ENCODE measurements around the gene GLCE.

The GLCE gene

GRCh38 chr15:69181424-69181823, 21.0 kb downstream of the GLCE start:
- Histone ChIP-seq H3K36me3 (ENCODE audit: control insufficient read depth, insufficient read depth, low read length) (no peaks in the 10 kb centered on the region), H3K27me3 (replicated peaks; ENCODE audit: control insufficient read depth, insufficient read depth, low read length) (no peaks in the 10 kb centered on the region; the same call in 1 of the 2 replicates), H3K4me3 (replicated peaks; ENCODE audit: low read depth, low read length) (no peak overlapping the region)
- TF ChIP-seq CTCF (IDR thresholded peaks at IDR 0.05; ENCODE audit: insufficient read depth, low read length, poor library complexity, severe bottlenecking) = no peak
- DNase-seq (ENCODE audit: extremely low read depth, insufficient read length) = no peak

DNA sequence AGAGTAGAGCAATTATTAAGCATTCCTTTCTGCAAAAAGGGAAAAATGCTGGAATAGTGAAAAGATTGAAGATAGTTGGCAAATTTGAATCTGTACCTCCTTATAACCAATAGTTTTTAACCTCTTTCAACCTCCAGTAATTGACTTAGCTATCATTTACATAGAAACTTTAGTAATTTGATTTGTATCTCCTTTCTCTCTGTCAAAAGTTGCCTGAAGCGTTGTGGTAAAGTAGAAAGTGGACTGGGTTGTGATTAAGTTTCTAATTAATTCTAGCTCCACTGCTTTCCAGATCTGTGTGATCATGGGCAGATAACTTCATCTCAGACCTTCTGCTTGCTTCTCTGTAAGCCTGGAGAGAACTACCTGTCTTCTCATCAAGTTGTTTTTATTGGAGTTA, 24.8 kb downstream of the GLCE start:
- TF ChIP-seq CTCF (IDR thresholded peaks at IDR 0.05; ENCODE audit: insufficient read depth, low read length, poor library complexity, severe bottlenecking) = no peak
- no peaks in the 10 kb centered on the region for H3K36me3 ChIP-seq (ENCODE audit: control insufficient read depth, insufficient read depth, low read length)
- H3K27me3 ChIP-seq (replicated peaks; ENCODE audit: control insufficient read depth, insufficient read depth, low read length) = no peaks in the 10 kb centered on the region; the same call in 1 of the 2 replicates
- H3K4me3 ChIP-seq (replicated peaks; ENCODE audit: low read depth, low read length) = no peak overlapping the region
- no peak for DNase-seq (ENCODE audit: extremely low read depth, insufficient read length)

DNA sequence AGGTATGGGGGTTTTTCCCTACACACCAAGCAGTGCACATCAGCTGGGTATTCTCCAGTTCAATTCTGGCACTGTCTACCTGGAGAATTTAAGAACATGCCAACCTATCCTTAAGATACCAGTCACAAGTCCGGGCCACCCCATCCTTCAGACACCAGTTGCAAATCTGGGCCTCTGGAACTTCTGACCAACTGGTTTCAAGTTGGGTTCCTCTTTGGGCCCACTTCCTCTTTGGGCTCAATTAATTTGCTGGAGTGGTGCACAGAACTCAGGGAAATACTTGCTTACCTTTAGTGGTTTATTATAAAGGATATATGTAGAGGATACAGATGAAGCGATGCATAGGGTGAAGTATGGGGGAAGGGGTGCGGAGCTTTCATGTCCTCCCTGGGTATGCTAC, 25.3 kb downstream of the GLCE start:
- DNase-seq (ENCODE audit: extremely low read depth, insufficient read length) = no peak
- H3K4me3 ChIP-seq (replicated peaks; ENCODE audit: low read depth, low read length) = no peak overlapping the region
- TF ChIP-seq CTCF (IDR thresholded peaks at IDR 0.05; ENCODE audit: insufficient read depth, low read length, poor library complexity, severe bottlenecking) = no peak

GRCh38 chr15:69189157-69189556, 28.7 kb downstream of the GLCE start:
- Histone ChIP-seq H3K36me3 (ENCODE audit: control insufficient read depth, insufficient read depth, low read length) (no peaks in the 10 kb centered on the region), H3K4me3 (replicated peaks; ENCODE audit: low read depth, low read length) (no peak overlapping the region), H3K27me3 (replicated peaks; ENCODE audit: control insufficient read depth, insufficient read depth, low read length) (no peaks in the 10 kb centered on the region)
- no peak for DNase-seq (ENCODE audit: extremely low read depth, insufficient read length)
- TF ChIP-seq CTCF (IDR thresholded peaks at IDR 0.05; ENCODE audit: insufficient read depth, low read length, poor library complexity, severe bottlenecking) = no peak

More for the DNA sequence above, 25.3 kb downstream of the GLCE start:
- no peaks in the 10 kb centered on the region for H3K27me3 ChIP-seq (replicated peaks; ENCODE audit: control insufficient read depth, insufficient read depth, low read length)
- no peaks in the 10 kb centered on the region for H3K36me3 ChIP-seq (ENCODE audit: control insufficient read depth, insufficient read depth, low read length)

DNA sequence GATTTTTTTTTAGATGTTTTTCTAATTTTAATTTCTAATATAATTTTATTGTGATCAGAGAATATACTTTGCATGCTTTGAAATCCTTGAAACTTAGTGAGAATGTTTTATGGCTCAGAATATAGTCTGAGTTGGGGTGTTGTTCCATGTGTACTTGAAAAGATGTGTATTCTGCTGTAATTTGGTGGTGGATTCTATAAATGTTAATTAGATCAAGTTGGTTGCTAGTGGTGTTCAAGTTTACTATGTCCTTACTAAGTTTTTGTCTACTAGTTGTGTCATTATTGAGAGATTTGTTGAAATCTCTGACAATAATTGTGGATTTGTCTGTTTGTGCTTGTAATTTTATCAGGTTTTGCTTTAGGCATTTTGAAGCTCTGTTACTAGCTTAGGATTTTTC, 29.7 kb downstream of the GLCE start:
- TF ChIP-seq CTCF (IDR thresholded peaks at IDR 0.05; ENCODE audit: insufficient read depth, low read length, poor library complexity, severe bottlenecking) = no peak
- DNase-seq (ENCODE audit: extremely low read depth, insufficient read length) = no peak
- Histone ChIP-seq H3K4me3 (replicated peaks; ENCODE audit: low read depth, low read length) (no peak overlapping the region), H3K27me3 (replicated peaks; ENCODE audit: control insufficient read depth, insufficient read depth, low read length) (no peaks in the 10 kb centered on the region), H3K36me3 (ENCODE audit: control insufficient read depth, insufficient read depth, low read length) (no peaks in the 10 kb centered on the region)

DNA sequence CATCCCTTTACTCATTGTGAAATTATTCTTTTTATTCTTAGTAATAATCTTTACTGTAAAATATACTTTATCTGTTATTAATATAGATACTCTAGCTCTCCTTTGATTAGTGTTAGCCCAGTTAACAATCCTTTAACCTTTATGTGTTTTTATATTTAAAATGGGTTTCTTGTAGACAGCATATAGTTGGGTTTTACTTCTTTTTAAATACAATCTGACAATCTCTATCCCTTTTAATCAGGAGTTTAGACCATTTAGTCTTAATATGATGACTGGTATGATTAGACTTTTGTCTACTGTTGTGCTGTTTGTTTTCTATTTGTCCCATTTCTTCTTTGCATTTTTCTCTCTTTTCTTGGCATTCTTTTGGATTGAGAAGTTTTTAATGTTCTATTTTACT, 30.1 kb downstream of the GLCE start:
- Histone ChIP-seq H3K36me3 (ENCODE audit: control insufficient read depth, insufficient read depth, low read length) (no peaks in the 10 kb centered on the region), H3K27me3 (replicated peaks; ENCODE audit: control insufficient read depth, insufficient read depth, low read length) (no peaks in the 10 kb centered on the region), H3K4me3 (replicated peaks; ENCODE audit: low read depth, low read length) (no peak overlapping the region)
- no peak for TF ChIP-seq CTCF (IDR thresholded peaks at IDR 0.05; ENCODE audit: insufficient read depth, low read length, poor library complexity, severe bottlenecking)
- no peak for DNase-seq (ENCODE audit: extremely low read depth, insufficient read length)
